ENCODE measurements around the gene CABP7.

DNA sequence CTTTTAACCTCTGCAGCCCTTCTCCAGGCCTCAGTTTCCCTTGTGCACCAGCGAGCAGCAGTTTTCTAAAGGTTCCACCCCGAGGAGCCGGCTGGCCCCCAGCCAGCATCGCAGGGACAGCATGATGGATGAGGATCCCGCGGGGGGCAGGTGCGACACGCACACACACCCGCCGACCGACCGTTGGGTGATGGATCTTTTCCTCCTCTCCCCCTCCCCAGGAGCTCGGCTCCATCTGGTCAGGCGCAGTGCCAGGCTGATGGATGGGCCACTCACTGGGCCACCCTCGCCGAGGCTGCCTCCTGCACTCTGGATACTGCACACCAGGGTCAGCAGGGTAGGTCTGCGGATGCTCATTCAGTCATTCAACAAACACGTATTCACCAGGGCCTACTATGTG, 12.8 kb upstream of the CABP7 start:
- TF ChIP-seq, protein P1, sequence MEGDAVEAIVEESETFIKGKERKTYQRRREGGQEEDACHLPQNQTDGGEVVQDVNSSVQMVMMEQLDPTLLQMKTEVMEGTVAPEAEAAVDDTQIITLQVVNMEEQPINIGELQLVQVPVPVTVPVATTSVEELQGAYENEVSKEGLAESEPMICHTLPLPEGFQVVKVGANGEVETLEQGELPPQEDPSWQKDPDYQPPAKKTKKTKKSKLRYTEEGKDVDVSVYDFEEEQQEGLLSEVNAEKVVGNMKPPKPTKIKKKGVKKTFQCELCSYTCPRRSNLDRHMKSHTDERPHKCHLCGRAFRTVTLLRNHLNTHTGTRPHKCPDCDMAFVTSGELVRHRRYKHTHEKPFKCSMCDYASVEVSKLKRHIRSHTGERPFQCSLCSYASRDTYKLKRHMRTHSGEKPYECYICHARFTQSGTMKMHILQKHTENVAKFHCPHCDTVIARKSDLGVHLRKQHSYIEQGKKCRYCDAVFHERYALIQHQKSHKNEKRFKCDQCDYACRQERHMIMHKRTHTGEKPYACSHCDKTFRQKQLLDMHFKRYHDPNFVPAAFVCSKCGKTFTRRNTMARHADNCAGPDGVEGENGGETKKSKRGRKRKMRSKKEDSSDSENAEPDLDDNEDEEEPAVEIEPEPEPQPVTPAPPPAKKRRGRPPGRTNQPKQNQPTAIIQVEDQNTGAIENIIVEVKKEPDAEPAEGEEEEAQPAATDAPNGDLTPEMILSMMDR (IDR thresholded peaks at IDR 0.05): no peak
- TF ChIP-seq, protein P2, sequence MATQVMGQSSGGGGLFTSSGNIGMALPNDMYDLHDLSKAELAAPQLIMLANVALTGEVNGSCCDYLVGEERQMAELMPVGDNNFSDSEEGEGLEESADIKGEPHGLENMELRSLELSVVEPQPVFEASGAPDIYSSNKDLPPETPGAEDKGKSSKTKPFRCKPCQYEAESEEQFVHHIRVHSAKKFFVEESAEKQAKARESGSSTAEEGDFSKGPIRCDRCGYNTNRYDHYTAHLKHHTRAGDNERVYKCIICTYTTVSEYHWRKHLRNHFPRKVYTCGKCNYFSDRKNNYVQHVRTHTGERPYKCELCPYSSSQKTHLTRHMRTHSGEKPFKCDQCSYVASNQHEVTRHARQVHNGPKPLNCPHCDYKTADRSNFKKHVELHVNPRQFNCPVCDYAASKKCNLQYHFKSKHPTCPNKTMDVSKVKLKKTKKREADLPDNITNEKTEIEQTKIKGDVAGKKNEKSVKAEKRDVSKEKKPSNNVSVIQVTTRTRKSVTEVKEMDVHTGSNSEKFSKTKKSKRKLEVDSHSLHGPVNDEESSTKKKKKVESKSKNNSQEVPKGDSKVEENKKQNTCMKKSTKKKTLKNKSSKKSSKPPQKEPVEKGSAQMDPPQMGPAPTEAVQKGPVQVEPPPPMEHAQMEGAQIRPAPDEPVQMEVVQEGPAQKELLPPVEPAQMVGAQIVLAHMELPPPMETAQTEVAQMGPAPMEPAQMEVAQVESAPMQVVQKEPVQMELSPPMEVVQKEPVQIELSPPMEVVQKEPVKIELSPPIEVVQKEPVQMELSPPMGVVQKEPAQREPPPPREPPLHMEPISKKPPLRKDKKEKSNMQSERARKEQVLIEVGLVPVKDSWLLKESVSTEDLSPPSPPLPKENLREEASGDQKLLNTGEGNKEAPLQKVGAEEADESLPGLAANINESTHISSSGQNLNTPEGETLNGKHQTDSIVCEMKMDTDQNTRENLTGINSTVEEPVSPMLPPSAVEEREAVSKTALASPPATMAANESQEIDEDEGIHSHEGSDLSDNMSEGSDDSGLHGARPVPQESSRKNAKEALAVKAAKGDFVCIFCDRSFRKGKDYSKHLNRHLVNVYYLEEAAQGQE (IDR thresholded peaks at IDR 0.05; ENCODE audit: insufficient read depth in 1 of 2, low read depth in 2 of 2, low read length in 1 of 2): no peak
- no peak for TF ChIP-seq SIN3A (IDR thresholded peaks at IDR 0.05; ENCODE audit: borderline replicate concordance, insufficient read depth, low read depth, low read length)
- TF ChIP-seq TCF7L2 (IDR thresholded peaks at IDR 0.05; ENCODE audit: low read depth, low read length): no peak
- no peak for TF ChIP-seq POLR2AphosphoS5 (IDR thresholded peaks at IDR 0.05; ENCODE audit: low read depth, low read length)

All from Panc1 (cell line).